Thyroid gland (tissue), 4 donors: ENCODE results near the gene PDE4B. TPM values are rescaled to one million over a fixed set of nuclear protein-coding genes. Genes with fewer than 3 reads are reported as not detected.
"Not testable (repeated sequence)": the region's sequence is repeated elsewhere in the genome, so short reads cannot be mapped to it uniquely, and the experiment has no call there.

Experiments
- DNase-seq, 2 donors: peaks; one replicate each; pipeline ENCODE4 v3.0.0-alpha.2; 2019
- H3K27ac ChIP-seq, 3 donors: fragments of 200-600 bp; sonication (generic); 1 replicate in 2 of 3; 2 replicates in 1 of 3; pipeline ENCODE4 v1.5.1; 2016 to 2019; ENCODE audit warnings: mild to moderate bottlenecking in 1 of 3, moderate library complexity in 1 of 3
- H3K27me3 ChIP-seq: fragments of 200-600 bp; sonication (generic); one replicate; pipeline ENCODE4 v1.5.1; 2019
- H3K36me3 ChIP-seq, 2 donors: fragments of 200-600 bp; sonication (generic); one replicate each; pipeline ENCODE4 v1.5.1; 2016 to 2019
- H3K4me1 ChIP-seq, 2 donors: fragments of 200-600 bp; sonication (generic); one replicate each; pipeline ENCODE4 v1.5.1; 2017 to 2019
- H3K4me3 ChIP-seq, 3 donors: fragments of 200-600 bp; sonication (generic); replicated peaks in 1 of 3; 1 replicate in 2 of 3; 2 replicates in 1 of 3; pipeline ENCODE4 v1.5.1; 2016; ENCODE audit warnings: mild to moderate bottlenecking in 1 of 3
- H3K9me3 ChIP-seq: fragments of 200-600 bp; sonication (generic); one replicate; pipeline ENCODE4 v1.5.1; 2017
- POLR2A ChIP-seq, 2 donors: fragments of 450-650 bp; IDR thresholded peaks; one replicate each; pipeline ENCODE4 v1.6.1; 2017; ENCODE audit warnings: antibody characterized with exemption in 2 of 2, mild to moderate bottlenecking in 2 of 2, moderate library complexity in 1 of 2
- WGBS, 2 donors: methylation state at CpG; one replicate each; pipeline ENCODE4 v1.1.5; 2017; 5-methylcytosine and 5-hydroxymethylcytosine counted together
- intact Hi-C: fragments of 100-400 bp; cut with DNase I; formaldehyde crosslinking; loops from one replicate; pipeline ENCODE4 v1.15.1; 2023
- total RNA-seq, 4 donors: library from RNA; depleted of rRNA; stranded (reverse); fragments of >200 nt; gene quantifications; one replicate each; pipeline ENCODE4 v1.2.3, GENCODE V29; 2016
- TF ChIP-seq, protein P1 (sequence below), 6 experiments: fragments of 200-600 bp in 3 of 6; fragments of 450-650 bp in 3 of 6; sonication (generic) in 3 of 6; IDR thresholded peaks; one replicate each; pipeline ENCODE4 v1.5.1; 2016 to 2019; ENCODE audit warnings: antibody characterized with exemption in 6 of 6, mild to moderate bottlenecking in 2 of 6, inconsistent platforms in 1 of 6, moderate library complexity in 1 of 6

Gene PDE4B
- total RNA-seq, 4 donors from 2014 or later = 9.6 to 21.3 (median 15.0) TPM

DNA sequence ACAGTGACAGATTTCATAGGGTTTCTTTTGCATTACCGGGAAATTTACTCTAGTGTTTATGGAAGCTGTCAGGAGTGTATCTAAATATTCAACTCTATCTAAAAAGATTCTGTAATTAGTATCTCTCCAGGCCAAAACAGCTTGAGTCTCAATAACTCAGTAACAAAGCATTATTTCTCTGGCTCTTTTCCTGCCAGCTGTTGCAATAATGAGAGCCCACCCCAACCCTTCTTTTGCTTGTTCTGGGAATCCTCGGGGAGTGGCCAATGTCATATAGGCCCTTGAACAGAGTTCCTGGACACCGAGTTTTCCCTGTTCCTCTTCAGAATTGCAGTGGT is 621.1 kb downstream of the PDE4B start:
- no peaks in the 10 kb centered on the region for H3K27me3 ChIP-seq

DNA sequence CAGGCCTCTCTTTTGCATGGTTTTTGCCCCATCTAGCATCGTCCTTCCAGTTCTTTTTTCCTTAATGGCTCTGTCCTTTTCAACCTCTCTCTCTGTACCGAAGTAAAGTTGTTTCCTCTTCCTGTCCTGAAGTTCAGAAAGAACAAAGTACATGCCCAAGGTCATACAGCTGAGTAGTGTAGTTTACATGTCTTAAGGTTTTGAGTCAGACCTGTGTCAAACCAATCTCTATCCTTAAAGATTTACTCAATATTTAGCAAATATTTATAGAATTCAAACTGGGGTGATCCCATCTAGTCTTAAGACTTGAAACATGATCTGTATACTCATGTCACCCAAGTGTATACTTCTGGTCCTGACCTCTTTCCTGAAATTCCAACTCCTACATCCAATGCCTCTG is 622.6 kb downstream of the PDE4B start:
- TF ChIP-seq, protein P1, sequence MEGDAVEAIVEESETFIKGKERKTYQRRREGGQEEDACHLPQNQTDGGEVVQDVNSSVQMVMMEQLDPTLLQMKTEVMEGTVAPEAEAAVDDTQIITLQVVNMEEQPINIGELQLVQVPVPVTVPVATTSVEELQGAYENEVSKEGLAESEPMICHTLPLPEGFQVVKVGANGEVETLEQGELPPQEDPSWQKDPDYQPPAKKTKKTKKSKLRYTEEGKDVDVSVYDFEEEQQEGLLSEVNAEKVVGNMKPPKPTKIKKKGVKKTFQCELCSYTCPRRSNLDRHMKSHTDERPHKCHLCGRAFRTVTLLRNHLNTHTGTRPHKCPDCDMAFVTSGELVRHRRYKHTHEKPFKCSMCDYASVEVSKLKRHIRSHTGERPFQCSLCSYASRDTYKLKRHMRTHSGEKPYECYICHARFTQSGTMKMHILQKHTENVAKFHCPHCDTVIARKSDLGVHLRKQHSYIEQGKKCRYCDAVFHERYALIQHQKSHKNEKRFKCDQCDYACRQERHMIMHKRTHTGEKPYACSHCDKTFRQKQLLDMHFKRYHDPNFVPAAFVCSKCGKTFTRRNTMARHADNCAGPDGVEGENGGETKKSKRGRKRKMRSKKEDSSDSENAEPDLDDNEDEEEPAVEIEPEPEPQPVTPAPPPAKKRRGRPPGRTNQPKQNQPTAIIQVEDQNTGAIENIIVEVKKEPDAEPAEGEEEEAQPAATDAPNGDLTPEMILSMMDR (IDR thresholded peaks at IDR 0.05) = no peak
- TF ChIP-seq POLR2A (IDR thresholded peaks at IDR 0.05) = no peak
- 79 to 84% methylated on average over 2 of the region's 2 CpGs for WGBS, 2 donors
- no peaks in the 10 kb centered on the region for H3K9me3 ChIP-seq

More for the DNA sequence above, 621.1 kb downstream of the PDE4B start:
- no peaks in the 10 kb centered on the region for H3K36me3 ChIP-seq
- TF ChIP-seq POLR2A (IDR thresholded peaks at IDR 0.05) = no peak
- TF ChIP-seq, protein P1 (IDR thresholded peaks at IDR 0.05) = no peak
- intact Hi-C loops = no loop called here
- WGBS, 2 donors = 73 to 84% methylated on average over 3 of the region's 3 CpGs
- H3K4me3 ChIP-seq = no peak overlapping the region
- H3K4me1 ChIP-seq = no peaks in the 10 kb centered on the region
- H3K27ac ChIP-seq = no peak overlapping the region
- no peak for DNase-seq
- H3K9me3 ChIP-seq = no peaks in the 10 kb centered on the region

DNA sequence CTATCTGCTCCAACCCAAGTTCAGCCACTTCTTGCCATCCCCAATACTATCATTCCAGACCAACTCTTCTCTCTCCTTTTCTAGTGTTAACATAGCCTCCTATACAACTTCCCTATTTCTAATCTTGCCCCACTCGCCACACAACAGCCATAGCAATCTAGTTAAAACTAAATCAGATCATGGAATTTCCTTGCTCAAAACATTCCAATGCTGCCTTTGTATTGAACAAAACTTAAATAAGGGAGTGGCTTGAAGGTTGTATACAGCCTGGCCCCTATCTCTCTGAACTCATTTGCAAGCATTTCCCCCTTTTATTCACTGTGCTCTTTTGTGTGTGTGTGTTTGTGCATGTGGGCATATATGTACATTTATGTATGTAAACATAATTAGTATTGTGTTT is 623.2 kb downstream of the PDE4B start:
- Histone ChIP-seq H3K27ac (no peak overlapping the region), H3K36me3 (no peaks in the 10 kb centered on the region), H3K9me3 (no peaks in the 10 kb centered on the region), H3K4me3 (no peak overlapping the region), H3K27me3 (no peaks in the 10 kb centered on the region), H3K4me1 (no peaks in the 10 kb centered on the region)
- 89 to 95% methylated on average over 1 of the region's 1 CpG for WGBS, 2 donors
- TF ChIP-seq, protein P1 (IDR thresholded peaks at IDR 0.05) = no peak
- TF ChIP-seq POLR2A (IDR thresholded peaks at IDR 0.05) = no peak
- no peak for DNase-seq
- intact Hi-C loops = no loop called here

More for the DNA sequence above, 622.6 kb downstream of the PDE4B start:
- DNase-seq = no peak
- no peak overlapping the region for H3K4me3 ChIP-seq
- H3K27me3 ChIP-seq = no peaks in the 10 kb centered on the region
- intact Hi-C loops = no loop called here
- no peaks in the 10 kb centered on the region for H3K4me1 ChIP-seq
- H3K27ac ChIP-seq = no peak overlapping the region
- no peaks in the 10 kb centered on the region for H3K36me3 ChIP-seq

GRCh38 chr1:66416295-66416694 is 623.6 kb downstream of the PDE4B start:
- Histone ChIP-seq H3K9me3 (no peaks in the 10 kb centered on the region), H3K4me3 (no peak overlapping the region), H3K27me3 (no peaks in the 10 kb centered on the region), H3K27ac (no peak overlapping the region), H3K4me1 (no peaks in the 10 kb centered on the region), H3K36me3 (no peaks in the 10 kb centered on the region)
- WGBS, 2 donors = 90 to 94% methylated on average over 3 of the region's 3 CpGs
- TF ChIP-seq, protein P1 (IDR thresholded peaks at IDR 0.05) = no peak
- intact Hi-C loops = no loop called here
- no peak for DNase-seq

DNA sequence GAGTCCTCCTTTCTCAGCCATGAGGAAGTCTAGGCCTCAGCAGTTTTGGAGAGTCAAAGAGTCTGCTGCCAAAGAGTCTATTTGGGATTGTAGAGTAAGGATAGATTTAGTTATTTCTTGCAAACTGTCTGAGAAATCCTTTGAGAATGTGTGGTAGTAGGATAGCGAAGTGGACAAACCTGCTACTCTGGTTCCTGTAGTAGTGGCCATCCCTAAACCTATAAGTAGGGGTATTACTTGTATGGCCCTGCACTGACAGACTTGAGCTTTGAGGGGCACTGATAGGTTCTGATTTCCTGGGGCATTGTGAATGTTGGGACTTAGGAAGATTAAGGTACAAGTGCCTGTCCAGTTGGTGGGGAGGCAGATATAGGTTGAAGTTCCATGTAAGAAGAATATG is 625.3 kb downstream of the PDE4B start:
- Histone ChIP-seq H3K27me3 (no peaks in the 10 kb centered on the region), H3K36me3 (no peaks in the 10 kb centered on the region), H3K27ac (no peak overlapping the region), H3K9me3 (no peaks in the 10 kb centered on the region), H3K4me1 (no peaks in the 10 kb centered on the region), H3K4me3 (no peak overlapping the region)
- WGBS, 2 donors = 88 to 92% methylated on average over 1 of the region's 1 CpG
- no peak for DNase-seq
- intact Hi-C loops = no loop called here
- TF ChIP-seq, protein P1 (IDR thresholded peaks at IDR 0.05) = no peak
- TF ChIP-seq POLR2A (IDR thresholded peaks at IDR 0.05) = no peak

GRCh38 chr1:66420171-66420570 is 627.5 kb downstream of the PDE4B start:
- H3K9me3 ChIP-seq, DNase-seq, intact Hi-C loops, H3K4me3 ChIP-seq, H3K36me3 ChIP-seq, H3K27ac ChIP-seq, H3K27me3 ChIP-seq, H3K4me1 ChIP-seq: not testable (repeated sequence)
- WGBS, 2 donors = 82 to 84% methylated on average over 3 of the region's 3 CpGs

DNA sequence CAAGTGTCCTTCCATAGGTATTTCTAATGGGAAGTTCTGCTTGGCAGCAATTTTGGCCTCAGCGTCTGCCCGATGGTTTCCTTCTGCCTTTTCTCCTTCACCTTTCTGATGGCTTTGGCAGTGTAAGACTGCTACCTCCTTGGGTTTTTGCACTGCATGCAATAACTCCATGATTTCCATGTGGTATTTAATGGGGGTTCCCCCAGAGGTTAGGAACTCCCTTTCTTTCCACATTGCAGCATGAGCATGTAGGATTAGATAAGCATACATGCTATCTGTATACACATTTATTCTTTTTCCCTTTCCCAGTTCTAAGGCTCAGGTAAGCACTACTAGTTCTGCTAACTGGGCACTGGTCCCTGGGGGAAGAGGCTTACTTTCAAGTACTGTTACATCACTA is 628.2 kb downstream of the PDE4B start:
- WGBS, 2 donors = 94 to 100% methylated on average over 2 of the region's 2 CpGs
- H3K4me1 ChIP-seq, DNase-seq, H3K27me3 ChIP-seq, H3K4me3 ChIP-seq, H3K9me3 ChIP-seq, H3K36me3 ChIP-seq, H3K27ac ChIP-seq, intact Hi-C loops: not testable (repeated sequence)
